Fibroblast of lung (primary cell): ENCODE results near the gene CCDC157.

ENCODE experiments used
- CTCF ChIP-seq, 2 donors: IDR thresholded peaks in 1 of 2; conservative IDR thresholded peaks in 1 of 2; 1 replicate in 1 of 2; 2 replicates in 1 of 2; pipeline ENCODE4 v1.5.1; 2011 to 2012; ENCODE audit warnings: low read length in 2 of 2, control low read depth in 1 of 2, inconsistent platforms in 1 of 2, low read depth in 1 of 2, mild to moderate bottlenecking in 1 of 2
- EZH2 ChIP-seq: IDR thresholded peaks from 2 replicates; pipeline ENCODE4 v1.5.1; 2012; ENCODE audit warnings: low read length, control low read depth, mild to moderate bottlenecking; ENCODE audit errors: missing control alignments

GRCh38 chr22:30325724-30326254 lies 31.0 kb upstream of the CCDC157 start:
- TF ChIP-seq CTCF (conservative IDR thresholded peaks at IDR 0.05 in 1 of 2, IDR thresholded peaks at IDR 0.05 in 1 of 2; ENCODE audit: low read depth in 1 of 2, low read length in 2 of 2) (no peak), EZH2 (no peak)
